ELR (cell line): ENCODE results near the gene KLHL3.

ENCODE experiments used
- DNase-seq: peaks from one replicate; pipeline ENCODE4 v3.0.0-alpha.2; 2015; ENCODE audit warnings: low read depth

KLHL3 gene

GRCh38 chr5:137708796-137709559 is 26.9 kb downstream of the KLHL3 start:
- DNase-seq: no peak

- DNase-seq: no peak
Measured at GRCh38 chr5:137708062-137708461, 27.8 kb downstream of the KLHL3 start.

- peak; percentile 88 for DNase-seq
Measured at GRCh38 chr5:137706841-137707240, 29.0 kb downstream of the KLHL3 start.

GRCh38 chr5:137705106-137705505 is 30.8 kb downstream of the KLHL3 start:
- DNase-seq: peak; percentile 12

- DNase-seq: no peak
Measured at GRCh38 chr5:137703565-137703964, 32.3 kb downstream of the KLHL3 start.

- no peak for DNase-seq
Measured at GRCh38 chr5:137700282-137700680, 35.6 kb downstream of the KLHL3 start.

- no peak for DNase-seq
Measured at GRCh38 chr5:137699336-137700281, 36.3 kb downstream of the KLHL3 start.

GRCh38 chr5:137696481-137696880 is 39.4 kb downstream of the KLHL3 start:
- DNase-seq: peak; percentile 75

- DNase-seq: no peak
Measured at GRCh38 chr5:137695651-137696428, 40.0 kb downstream of the KLHL3 start.

- DNase-seq: no peak
Measured at GRCh38 chr5:137693951-137694721, 41.8 kb downstream of the KLHL3 start.

- no peak for DNase-seq
Measured at GRCh38 chr5:137693307-137693950, 42.5 kb downstream of the KLHL3 start.

GRCh38 chr5:137689306-137689705 is 46.6 kb downstream of the KLHL3 start:
- no peak for DNase-seq

GRCh38 chr5:137688210-137688840 is 47.6 kb downstream of the KLHL3 start:
- no peak for DNase-seq

- no peak for DNase-seq
Measured at GRCh38 chr5:137684761-137685160, 51.1 kb downstream of the KLHL3 start.

- no peak for DNase-seq
Measured at GRCh38 chr5:137681191-137681590, 54.7 kb downstream of the KLHL3 start.

- no peak for DNase-seq
Measured at GRCh38 chr5:137679910-137680309, 56.0 kb downstream of the KLHL3 start.

- DNase-seq: no peak
Measured at GRCh38 chr5:137679195-137679594, 56.7 kb downstream of the KLHL3 start.

- no peak for DNase-seq
Measured at GRCh38 chr5:137672881-137673280, 63.0 kb downstream of the KLHL3 start.

- DNase-seq: no peak
Measured at GRCh38 chr5:137672001-137672400, 63.9 kb downstream of the KLHL3 start.

GRCh38 chr5:137669811-137670210 is 66.1 kb downstream of the KLHL3 start:
- DNase-seq: no peak
